ENCODE data around the gene CUL9. TPM values are rescaled to one million over a fixed set of nuclear protein-coding genes. Genes with fewer than 3 reads are reported as not detected.
"Not testable (repeated sequence)": the region's sequence is repeated elsewhere in the genome, so short reads cannot be mapped to it uniquely, and the experiment has no call there.

The CUL9 gene
- total and polyA plus RNA-seq, 2 experiments from 2014 or later, result 2.6 to 11.3 TPM

DNA sequence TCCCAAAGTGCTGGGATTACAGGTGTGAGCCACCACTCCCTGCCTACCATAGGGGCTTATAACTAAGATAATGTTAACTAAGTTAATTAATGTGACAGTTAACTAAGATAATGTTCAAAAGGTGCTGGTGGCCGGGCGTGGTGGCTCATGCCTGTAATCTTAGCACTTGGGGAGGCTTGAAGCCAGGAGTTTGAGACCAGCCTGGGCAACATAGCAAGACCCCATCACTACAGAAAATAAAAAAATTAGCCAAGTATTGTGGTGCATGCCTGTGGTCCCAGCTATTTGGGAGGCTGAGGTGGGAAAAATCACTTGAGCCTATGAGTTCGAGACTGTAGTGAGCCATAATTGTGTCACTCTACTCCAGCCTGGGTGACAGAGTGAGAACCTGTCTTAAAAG, 43.7 kb upstream of the CUL9 start (continued):
- TF ChIP-seq, protein P1, sequence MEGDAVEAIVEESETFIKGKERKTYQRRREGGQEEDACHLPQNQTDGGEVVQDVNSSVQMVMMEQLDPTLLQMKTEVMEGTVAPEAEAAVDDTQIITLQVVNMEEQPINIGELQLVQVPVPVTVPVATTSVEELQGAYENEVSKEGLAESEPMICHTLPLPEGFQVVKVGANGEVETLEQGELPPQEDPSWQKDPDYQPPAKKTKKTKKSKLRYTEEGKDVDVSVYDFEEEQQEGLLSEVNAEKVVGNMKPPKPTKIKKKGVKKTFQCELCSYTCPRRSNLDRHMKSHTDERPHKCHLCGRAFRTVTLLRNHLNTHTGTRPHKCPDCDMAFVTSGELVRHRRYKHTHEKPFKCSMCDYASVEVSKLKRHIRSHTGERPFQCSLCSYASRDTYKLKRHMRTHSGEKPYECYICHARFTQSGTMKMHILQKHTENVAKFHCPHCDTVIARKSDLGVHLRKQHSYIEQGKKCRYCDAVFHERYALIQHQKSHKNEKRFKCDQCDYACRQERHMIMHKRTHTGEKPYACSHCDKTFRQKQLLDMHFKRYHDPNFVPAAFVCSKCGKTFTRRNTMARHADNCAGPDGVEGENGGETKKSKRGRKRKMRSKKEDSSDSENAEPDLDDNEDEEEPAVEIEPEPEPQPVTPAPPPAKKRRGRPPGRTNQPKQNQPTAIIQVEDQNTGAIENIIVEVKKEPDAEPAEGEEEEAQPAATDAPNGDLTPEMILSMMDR (conservative IDR thresholded peaks at IDR 0.05; ENCODE audit: low read depth in 2 of 2), result no peak
- TF ChIP-seq ZNF331 (CRISPR knock-in tag; IDR thresholded peaks at IDR 0.05; ENCODE audit: low read depth), result no peak

DNA sequence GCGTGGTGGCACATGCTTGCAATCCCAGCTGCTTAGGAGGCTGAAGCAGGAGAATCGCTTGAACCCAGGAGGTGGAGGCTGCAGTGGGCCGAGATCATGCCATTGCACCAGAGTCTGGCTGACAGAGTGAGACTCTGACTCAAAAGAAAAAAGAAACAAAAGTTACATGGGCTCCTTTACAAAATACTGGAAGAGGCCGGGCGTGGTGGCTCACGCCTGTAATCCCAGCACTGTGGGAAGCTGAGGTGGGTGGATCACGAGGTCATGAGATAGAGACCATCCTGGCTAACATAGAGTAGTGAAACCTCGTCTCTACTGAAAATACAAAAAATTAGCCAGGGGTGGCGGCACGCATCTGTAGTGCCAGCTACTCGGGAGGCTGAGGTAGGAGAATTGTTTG, 42.0 kb upstream of the CUL9 start:
- not testable (repeated sequence) for H3K27ac Mint-ChIP-seq; H3F3A ChIP-seq (replicated peaks; ENCODE audit: low read depth); H3K79me2 ChIP-seq (replicated peaks; ENCODE audit: insufficient read depth); H3K4me3 ChIP-seq; H4K20me1 ChIP-seq (replicated peaks; ENCODE audit: insufficient read depth); H3K9me3 Mint-ChIP-seq; H3K9me2 ChIP-seq (ENCODE audit: insufficient read depth); H3K27me3 ChIP-seq (ENCODE audit: insufficient read depth); DNase-seq (ENCODE audit: low spot score); H3K4me3 Mint-ChIP-seq; H3K4me1 ChIP-seq (ENCODE audit: insufficient read depth); H3K36me3 ChIP-seq (ENCODE audit: insufficient read depth); H3K27ac ChIP-seq (ENCODE audit: low read depth); ATAC-seq; H3K4me2 ChIP-seq; H3K36me3 Mint-ChIP-seq (ENCODE audit: low read depth); H2AFZ ChIP-seq
- Mint-ChIP-seq H3K4me1 (peaks cover 23% of the 10 kb centered on the region), H3K27me3 (ENCODE audit: insufficient read depth, low read depth, poor library complexity) (peaks cover 18% of the 10 kb centered on the region)

DNA sequence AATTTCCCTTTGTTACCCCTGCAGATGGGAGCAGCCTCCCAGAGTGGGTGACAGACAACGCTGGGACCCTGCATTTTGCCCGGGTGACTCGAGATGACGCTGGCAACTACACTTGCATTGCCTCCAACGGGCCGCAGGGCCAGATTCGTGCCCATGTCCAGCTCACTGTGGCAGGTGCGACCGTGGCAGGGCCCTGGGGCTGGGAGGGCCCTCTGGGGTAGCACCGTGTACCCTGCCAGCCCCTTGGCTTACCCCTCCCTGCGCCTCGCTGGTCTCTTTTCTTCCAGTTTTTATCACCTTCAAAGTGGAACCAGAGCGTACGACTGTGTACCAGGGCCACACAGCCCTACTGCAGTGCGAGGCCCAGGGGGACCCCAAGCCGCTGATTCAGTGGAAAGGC, 40.4 kb upstream of the CUL9 start:
- H3K27ac ChIP-seq (ENCODE audit: low read depth), result no peak overlapping the region
- peaks cover 17% of the 10 kb centered on the region for H3K36me3 Mint-ChIP-seq (ENCODE audit: low read depth)
- H3K9me3 Mint-ChIP-seq, result no peaks in the 10 kb centered on the region
- no peak overlapping the region for H3K4me2 ChIP-seq
- peaks cover 19% of the 10 kb centered on the region for H3K27me3 Mint-ChIP-seq (ENCODE audit: insufficient read depth, low read depth, poor library complexity)
- no peak overlapping the region for H2AFZ ChIP-seq
- DNase-seq (ENCODE audit: low spot score) (no peak), ATAC-seq (no peak)
- no peaks in the 10 kb centered on the region for H3F3A ChIP-seq (replicated peaks; ENCODE audit: low read depth)
- no peak overlapping the region for H3K4me3 ChIP-seq
- H3K9me2 ChIP-seq (ENCODE audit: insufficient read depth), result no peaks in the 10 kb centered on the region
- peaks cover 23% of the 10 kb centered on the region for H3K4me1 Mint-ChIP-seq
- no peaks in the 10 kb centered on the region; the same call in 1 of the 2 replicates for H4K20me1 ChIP-seq (replicated peaks; ENCODE audit: insufficient read depth)
- H3K79me2 ChIP-seq (replicated peaks; ENCODE audit: insufficient read depth), result no peaks in the 10 kb centered on the region
- no peaks in the 10 kb centered on the region; the same call in 1 of the 2 replicates for H3K36me3 ChIP-seq (ENCODE audit: insufficient read depth)
- H3K27ac Mint-ChIP-seq, result no peak overlapping the region
- no peaks in the 10 kb centered on the region for H3K27me3 ChIP-seq (ENCODE audit: insufficient read depth)
- no peak overlapping the region for H3K4me3 Mint-ChIP-seq
- H3K4me1 ChIP-seq (ENCODE audit: insufficient read depth), result peaks cover 9% of the 10 kb centered on the region; the same call in 1 of the 2 replicates
- TF ChIP-seq EZH2 (IDR thresholded peaks at IDR 0.05; ENCODE audit: low read depth, unreplicated experiment) (no peak), CREB1 (CRISPR knock-in tag; IDR thresholded peaks at IDR 0.05; ENCODE audit: low read depth) (no peak), STAT1 (IDR thresholded peaks at IDR 0.05; ENCODE audit: unreplicated experiment) (no peak), JUNB (IDR thresholded peaks at IDR 0.05; ENCODE audit: unreplicated experiment) (no peak), POLR2AphosphoS5 (IDR thresholded peaks at IDR 0.05; ENCODE audit: low read depth) (no peak)
- TF ChIP-seq, protein P2, sequence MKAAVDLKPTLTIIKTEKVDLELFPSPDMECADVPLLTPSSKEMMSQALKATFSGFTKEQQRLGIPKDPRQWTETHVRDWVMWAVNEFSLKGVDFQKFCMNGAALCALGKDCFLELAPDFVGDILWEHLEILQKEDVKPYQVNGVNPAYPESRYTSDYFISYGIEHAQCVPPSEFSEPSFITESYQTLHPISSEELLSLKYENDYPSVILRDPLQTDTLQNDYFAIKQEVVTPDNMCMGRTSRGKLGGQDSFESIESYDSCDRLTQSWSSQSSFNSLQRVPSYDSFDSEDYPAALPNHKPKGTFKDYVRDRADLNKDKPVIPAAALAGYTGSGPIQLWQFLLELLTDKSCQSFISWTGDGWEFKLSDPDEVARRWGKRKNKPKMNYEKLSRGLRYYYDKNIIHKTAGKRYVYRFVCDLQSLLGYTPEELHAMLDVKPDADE (IDR thresholded peaks at IDR 0.05), result no peak
- TF ChIP-seq, protein P3, sequence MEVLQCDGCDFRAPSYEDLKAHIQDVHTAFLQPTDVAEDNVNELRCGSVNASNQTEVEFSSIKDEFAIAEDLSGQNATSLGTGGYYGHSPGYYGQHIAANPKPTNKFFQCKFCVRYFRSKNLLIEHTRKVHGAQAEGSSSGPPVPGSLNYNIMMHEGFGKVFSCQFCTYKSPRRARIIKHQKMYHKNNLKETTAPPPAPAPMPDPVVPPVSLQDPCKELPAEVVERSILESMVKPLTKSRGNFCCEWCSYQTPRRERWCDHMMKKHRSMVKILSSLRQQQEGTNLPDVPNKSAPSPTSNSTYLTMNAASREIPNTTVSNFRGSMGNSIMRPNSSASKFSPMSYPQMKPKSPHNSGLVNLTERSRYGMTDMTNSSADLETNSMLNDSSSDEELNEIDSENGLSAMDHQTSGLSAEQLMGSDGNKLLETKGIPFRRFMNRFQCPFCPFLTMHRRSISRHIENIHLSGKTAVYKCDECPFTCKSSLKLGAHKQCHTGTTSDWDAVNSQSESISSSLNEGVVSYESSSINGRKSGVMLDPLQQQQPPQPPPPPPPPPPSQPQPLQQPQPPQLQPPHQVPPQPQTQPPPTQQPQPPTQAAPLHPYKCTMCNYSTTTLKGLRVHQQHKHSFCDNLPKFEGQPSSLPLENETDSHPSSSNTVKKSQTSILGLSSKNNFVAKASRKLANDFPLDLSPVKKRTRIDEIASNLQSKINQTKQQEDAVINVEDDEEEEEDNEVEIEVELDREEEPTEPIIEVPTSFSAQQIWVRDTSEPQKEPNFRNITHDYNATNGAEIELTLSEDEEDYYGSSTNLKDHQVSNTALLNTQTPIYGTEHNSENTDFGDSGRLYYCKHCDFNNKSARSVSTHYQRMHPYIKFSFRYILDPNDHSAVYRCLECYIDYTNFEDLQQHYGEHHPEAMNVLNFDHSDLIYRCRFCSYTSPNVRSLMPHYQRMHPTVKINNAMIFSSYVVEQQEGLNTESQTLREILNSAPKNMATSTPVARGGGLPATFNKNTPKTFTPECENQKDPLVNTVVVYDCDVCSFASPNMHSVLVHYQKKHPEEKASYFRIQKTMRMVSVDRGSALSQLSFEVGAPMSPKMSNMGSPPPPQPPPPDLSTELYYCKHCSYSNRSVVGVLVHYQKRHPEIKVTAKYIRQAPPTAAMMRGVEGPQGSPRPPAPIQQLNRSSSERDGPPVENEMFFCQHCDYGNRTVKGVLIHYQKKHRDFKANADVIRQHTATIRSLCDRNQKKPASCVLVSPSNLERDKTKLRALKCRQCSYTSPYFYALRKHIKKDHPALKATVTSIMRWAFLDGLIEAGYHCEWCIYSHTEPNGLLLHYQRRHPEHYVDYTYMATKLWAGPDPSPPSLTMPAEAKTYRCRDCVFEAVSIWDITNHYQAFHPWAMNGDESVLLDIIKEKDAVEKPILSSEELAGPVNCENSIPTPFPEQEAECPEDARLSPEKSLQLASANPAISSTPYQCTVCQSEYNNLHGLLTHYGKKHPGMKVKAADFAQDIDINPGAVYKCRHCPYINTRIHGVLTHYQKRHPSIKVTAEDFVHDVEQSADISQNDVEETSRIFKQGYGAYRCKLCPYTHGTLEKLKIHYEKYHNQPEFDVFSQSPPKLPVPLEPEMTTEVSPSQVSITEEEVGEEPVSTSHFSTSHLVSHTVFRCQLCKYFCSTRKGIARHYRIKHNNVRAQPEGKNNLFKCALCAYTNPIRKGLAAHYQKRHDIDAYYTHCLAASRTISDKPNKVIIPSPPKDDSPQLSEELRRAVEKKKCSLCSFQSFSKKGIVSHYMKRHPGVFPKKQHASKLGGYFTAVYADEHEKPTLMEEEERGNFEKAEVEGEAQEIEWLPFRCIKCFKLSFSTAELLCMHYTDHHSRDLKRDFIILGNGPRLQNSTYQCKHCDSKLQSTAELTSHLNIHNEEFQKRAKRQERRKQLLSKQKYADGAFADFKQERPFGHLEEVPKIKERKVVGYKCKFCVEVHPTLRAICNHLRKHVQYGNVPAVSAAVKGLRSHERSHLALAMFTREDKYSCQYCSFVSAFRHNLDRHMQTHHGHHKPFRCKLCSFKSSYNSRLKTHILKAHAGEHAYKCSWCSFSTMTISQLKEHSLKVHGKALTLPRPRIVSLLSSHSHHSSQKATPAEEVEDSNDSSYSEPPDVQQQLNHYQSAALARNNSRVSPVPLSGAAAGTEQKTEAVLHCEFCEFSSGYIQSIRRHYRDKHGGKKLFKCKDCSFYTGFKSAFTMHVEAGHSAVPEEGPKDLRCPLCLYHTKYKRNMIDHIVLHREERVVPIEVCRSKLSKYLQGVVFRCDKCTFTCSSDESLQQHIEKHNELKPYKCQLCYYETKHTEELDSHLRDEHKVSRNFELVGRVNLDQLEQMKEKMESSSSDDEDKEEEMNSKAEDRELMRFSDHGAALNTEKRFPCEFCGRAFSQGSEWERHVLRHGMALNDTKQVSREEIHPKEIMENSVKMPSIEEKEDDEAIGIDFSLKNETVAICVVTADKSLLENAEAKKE (CRISPR knock-in tag; IDR thresholded peaks at IDR 0.05), result no peak
